PFSK-1 (cell line): Measurements from ENCODE around the gene PTRH1.

Source experiments
- FOXP2 ChIP-seq: optimal IDR thresholded peaks from 2 replicates; pipeline ENCODE3; 2011; ENCODE audit warnings: borderline replicate concordance, control low read depth, inconsistent platforms; ENCODE audit not compliant: insufficient read depth; ENCODE audit errors: extremely low read length, extremely low read depth
- POLR2AphosphoS5 ChIP-seq: IDR thresholded peaks from 2 replicates; pipeline ENCODE4 v1.6.1; 2012; ENCODE audit warnings: low read depth, mild to moderate bottlenecking, control low read depth, low read length, moderate library complexity
- REST ChIP-seq, 2 experiments: IDR thresholded peaks; 2 replicates each; pipeline versions ENCODE4 v1.6.1 to v1.8.0; 2011 to 2012; ENCODE audit warnings: low read depth in 2 of 2, low read length in 2 of 2, control low read depth in 1 of 2, inconsistent platforms in 1 of 2, mild to moderate bottlenecking in 1 of 2, moderate library complexity in 1 of 2; ENCODE audit not compliant: insufficient read depth in 1 of 2
- SIN3A ChIP-seq: IDR thresholded peaks from 2 replicates; pipeline ENCODE4 v1.6.1; 2012; ENCODE audit warnings: mild to moderate bottlenecking, low read length, moderate library complexity, borderline replicate concordance; ENCODE audit not compliant: insufficient read depth
- TAF1 ChIP-seq: IDR thresholded peaks from 2 replicates; pipeline ENCODE4 v1.6.1; 2012; ENCODE audit warnings: low read length, control low read depth, borderline replicate concordance; ENCODE audit not compliant: insufficient read depth

PTRH1 gene

DNA sequence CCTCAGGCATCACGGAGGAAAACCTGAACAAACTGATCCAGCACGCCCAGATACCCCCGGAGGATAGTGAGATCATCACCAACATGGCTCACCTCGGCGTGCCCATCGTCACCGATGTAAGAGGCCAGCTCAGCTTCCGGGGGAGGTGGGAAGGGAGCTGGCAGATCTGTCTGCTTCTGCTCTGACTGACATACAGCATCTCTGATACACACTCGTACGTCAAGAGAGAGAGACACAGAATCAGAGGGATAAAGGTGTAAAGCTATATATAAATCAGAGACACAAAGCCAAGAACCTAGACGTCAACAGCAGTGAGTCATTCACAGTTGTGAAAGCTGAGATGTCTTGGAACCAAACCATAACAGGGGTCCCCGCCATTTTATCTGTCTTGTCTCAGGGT, 38.8 kb downstream of the PTRH1 start:
- TF ChIP-seq FOXP2 (no peak), TAF1 (no peak), SIN3A (no peak), REST (IDR thresholded peaks at IDR 0.05; ENCODE audit: insufficient read depth in 1 of 2, low read depth in 2 of 2, low read length in 2 of 2) (no peak), POLR2AphosphoS5 (no peak)

DNA sequence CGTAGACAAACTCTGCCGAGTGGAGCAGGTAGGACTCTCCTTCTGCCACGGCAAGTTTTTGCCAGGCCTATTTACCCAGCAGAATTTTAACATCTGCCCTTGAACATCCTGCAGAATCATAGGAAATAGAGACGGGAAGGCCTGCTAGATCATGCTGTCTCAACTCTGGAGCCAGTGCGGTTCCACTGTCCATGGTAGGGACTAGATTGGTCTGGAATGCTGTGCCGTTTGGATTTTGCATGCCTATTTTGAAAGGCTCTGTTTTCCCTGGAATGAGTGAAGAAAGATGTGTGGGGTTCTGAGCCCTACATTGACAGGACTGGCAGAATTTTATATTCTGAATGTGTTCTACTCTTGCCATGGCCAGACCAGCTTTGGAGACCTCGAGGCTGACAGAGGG, 42.2 kb downstream of the PTRH1 start:
- no peak for TF ChIP-seq POLR2AphosphoS5
- TF ChIP-seq REST (IDR thresholded peaks at IDR 0.05; ENCODE audit: insufficient read depth in 1 of 2, low read depth in 2 of 2, low read length in 2 of 2) = peak in 1 of 2 experiments; percentile 47; a peak in 1 of 4 replicates

DNA sequence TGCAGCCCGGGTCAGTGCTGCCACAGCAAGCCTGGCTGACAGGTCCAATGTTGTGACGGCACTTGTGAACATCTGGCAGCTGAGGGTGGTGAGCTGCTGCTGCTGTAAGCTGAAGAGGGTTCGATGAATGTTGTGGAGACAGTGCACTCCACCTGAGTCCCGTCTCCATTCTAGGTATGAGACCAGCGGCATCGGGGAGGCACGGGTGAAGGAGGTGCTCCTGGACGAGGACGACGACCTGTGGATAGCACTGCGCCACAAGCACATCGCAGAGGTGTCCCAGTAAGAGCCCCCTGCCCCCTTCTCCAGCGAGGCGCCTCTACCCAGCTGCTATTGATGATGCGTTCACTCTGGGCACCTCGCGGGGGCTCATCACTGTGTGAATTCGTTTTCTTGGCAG, 47.6 kb downstream of the PTRH1 start:
- TF ChIP-seq POLR2AphosphoS5 = no peak
- no peak for TF ChIP-seq REST (IDR thresholded peaks at IDR 0.05; ENCODE audit: insufficient read depth in 1 of 2, low read depth in 2 of 2, low read length in 2 of 2)
- no peak for TF ChIP-seq FOXP2
- no peak for TF ChIP-seq TAF1

- TF ChIP-seq TAF1 (no peak), POLR2AphosphoS5 (no peak), SIN3A (no peak), REST (IDR thresholded peaks at IDR 0.05; ENCODE audit: insufficient read depth in 1 of 2, low read depth in 2 of 2, low read length in 2 of 2) (no peak), FOXP2 (no peak)
These were observed 48.2 kb downstream of the PTRH1 start for GRCh38 chr9:127667127-127667844.
